Measurements from ENCODE around the gene GRIN2C. TPM values are rescaled to one million over a fixed set of nuclear protein-coding genes. Genes with fewer than 3 reads are reported as not detected.

The GRIN2C gene
- total RNA-seq, 2 donors from 2014 or later, result 27.6 to 34.4 TPM

DNA sequence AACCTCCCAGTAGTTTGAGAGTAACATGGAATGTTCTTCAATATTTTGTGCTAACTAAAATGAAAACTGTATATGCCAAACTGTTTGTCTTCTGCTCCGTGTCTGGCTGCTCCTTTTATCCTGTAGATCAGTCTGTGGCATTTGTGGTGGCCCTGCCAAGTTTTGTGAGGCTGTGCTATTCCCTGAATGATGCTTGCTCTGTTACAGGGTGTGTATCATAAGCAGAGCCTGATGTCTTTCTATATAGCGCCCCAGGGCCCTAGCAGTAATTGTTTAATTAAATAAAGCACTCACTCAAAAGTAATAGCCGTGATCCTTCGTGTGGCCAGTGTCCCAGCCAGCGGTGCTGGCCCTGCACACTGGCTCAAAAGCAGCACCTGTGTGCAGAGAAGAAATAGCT is 55.7 kb downstream of the GRIN2C start:
- Histone ChIP-seq H3K4me1 (no peaks in the 10 kb centered on the region), H3K4me3 (no peak overlapping the region), H3K27me3 (no peaks in the 10 kb centered on the region), H3K27ac (no peak overlapping the region), H3K36me3 (peaks cover 4% of the 10 kb centered on the region), H3K9me3 (no peaks in the 10 kb centered on the region)
- TF ChIP-seq, protein P1, sequence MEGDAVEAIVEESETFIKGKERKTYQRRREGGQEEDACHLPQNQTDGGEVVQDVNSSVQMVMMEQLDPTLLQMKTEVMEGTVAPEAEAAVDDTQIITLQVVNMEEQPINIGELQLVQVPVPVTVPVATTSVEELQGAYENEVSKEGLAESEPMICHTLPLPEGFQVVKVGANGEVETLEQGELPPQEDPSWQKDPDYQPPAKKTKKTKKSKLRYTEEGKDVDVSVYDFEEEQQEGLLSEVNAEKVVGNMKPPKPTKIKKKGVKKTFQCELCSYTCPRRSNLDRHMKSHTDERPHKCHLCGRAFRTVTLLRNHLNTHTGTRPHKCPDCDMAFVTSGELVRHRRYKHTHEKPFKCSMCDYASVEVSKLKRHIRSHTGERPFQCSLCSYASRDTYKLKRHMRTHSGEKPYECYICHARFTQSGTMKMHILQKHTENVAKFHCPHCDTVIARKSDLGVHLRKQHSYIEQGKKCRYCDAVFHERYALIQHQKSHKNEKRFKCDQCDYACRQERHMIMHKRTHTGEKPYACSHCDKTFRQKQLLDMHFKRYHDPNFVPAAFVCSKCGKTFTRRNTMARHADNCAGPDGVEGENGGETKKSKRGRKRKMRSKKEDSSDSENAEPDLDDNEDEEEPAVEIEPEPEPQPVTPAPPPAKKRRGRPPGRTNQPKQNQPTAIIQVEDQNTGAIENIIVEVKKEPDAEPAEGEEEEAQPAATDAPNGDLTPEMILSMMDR (IDR thresholded peaks at IDR 0.05), result no peak
- DNase-seq (ENCODE audit: low spot score), result no peak

DNA sequence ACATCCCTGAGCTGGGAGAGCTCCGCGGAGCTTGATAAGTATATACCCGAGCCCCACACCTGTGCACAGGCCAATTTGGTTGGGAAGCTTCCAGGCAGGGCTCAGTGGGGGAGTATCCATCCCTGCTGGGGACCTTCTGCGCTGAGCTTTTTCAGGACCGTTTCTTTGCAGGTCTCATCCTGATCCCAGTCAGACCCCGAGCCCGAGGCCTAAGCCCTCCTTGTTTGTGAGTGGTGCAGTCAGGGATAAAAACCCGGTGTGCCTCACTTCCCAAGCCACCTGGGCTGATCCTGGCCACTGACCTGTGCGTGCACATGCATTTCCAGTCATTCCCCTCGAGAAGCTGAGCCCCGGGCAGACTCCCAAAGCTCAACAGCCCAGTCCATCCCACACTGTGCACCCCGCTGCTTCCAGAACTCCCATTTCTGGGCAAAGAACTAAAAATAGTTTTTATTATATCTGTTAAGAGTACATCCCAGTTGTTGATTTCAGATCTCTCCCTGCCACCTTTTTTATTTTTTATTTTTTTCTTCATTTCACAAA is 56.2 kb downstream of the GRIN2C start:
- Histone ChIP-seq H3K4me1 (no peaks in the 10 kb centered on the region), H3K27me3 (no peaks in the 10 kb centered on the region), H3K9me3 (no peaks in the 10 kb centered on the region), H3K27ac (no peak overlapping the region), H3K4me3 (no peak overlapping the region), H3K36me3 (peaks cover 4% of the 10 kb centered on the region)
- TF ChIP-seq, protein P1 (IDR thresholded peaks at IDR 0.05), result no peak
- no peak for DNase-seq (ENCODE audit: low spot score)

DNA sequence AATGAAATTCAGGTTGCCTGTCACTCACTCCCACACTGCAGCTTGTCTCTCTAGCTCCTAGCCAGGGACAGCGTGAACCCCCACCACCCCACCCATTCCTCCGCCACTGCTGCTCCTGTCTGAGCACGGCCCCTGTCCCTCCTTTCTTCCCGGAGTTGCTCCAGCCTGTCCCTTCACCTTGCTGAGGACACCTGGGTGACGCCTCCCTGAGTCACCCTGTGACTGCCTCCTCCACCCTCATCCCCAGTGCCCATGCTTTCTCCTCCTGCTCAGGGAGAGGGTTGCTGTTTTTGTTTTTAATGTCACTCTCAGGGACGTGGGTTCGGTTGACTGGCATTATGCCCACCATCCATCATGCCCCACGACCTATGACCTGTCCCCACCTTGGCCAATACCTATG is 57.8 kb downstream of the GRIN2C start:
- no peak for DNase-seq (ENCODE audit: low spot score)
- no peaks in the 10 kb centered on the region for H3K27me3 ChIP-seq
- peaks cover 4% of the 10 kb centered on the region for H3K36me3 ChIP-seq

DNA sequence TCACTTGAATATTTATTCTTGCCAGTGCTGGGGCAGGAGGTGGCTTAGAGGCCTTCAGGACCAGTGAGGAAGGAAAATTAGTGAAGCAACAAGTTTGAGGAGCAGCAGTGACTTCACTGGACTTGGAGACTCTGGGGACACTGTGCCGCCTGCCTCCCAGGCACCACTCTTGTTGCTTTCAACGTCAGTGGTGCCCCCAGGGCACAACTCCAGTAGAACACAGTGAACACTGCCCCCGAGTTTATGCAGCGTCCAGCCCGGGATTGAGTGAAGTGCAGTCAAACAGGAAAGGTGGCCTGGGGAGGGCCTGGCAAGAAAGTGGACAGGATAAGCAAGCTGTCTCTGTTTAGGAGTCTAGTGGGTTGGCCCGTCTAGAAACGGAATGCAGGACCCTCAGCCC is 59.2 kb downstream of the GRIN2C start:
- Histone ChIP-seq H3K9me3 (no peaks in the 10 kb centered on the region), H3K27me3 (no peaks in the 10 kb centered on the region), H3K36me3 (peaks cover 8% of the 10 kb centered on the region), H3K4me1 (no peaks in the 10 kb centered on the region), H3K27ac (no peak overlapping the region), H3K4me3 (no peak overlapping the region)
- TF ChIP-seq, protein P1 (IDR thresholded peaks at IDR 0.05), result no peak
- no peak for DNase-seq (ENCODE audit: low spot score)

More for the DNA sequence above, 57.8 kb downstream of the GRIN2C start:
- H3K9me3 ChIP-seq, result no peaks in the 10 kb centered on the region
- no peak overlapping the region for H3K4me3 ChIP-seq
- no peaks in the 10 kb centered on the region for H3K4me1 ChIP-seq
- TF ChIP-seq, protein P1 (IDR thresholded peaks at IDR 0.05), result no peak
- H3K27ac ChIP-seq, result no peak overlapping the region

DNA sequence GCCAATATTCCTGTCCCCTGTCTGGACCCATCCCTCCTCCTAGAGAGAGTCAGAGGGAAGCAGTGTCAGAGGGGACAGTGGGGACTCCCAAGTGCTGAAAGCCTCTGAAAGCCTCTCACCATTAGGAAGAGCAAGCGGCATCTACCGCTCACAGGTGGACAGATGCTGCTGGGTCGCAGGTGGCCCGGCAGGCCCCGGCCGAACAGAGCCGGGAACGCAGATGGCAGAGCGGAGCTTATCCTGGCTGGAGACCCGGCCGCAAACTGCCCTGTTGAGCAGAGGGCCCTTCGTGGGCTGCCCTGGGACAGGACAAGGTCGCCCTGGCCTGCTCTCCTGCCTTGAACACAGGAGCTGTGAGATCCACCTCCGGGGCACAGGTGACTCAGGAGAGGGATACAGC is 60.6 kb downstream of the GRIN2C start:
- Histone ChIP-seq H3K27me3 (no peaks in the 10 kb centered on the region), H3K4me1 (no peaks in the 10 kb centered on the region), H3K27ac (no peak overlapping the region), H3K4me3 (no peak overlapping the region), H3K9me3 (no peaks in the 10 kb centered on the region), H3K36me3 (peaks cover 17% of the 10 kb centered on the region)
- DNase-seq (ENCODE audit: low spot score), result no peak
- TF ChIP-seq, protein P1 (IDR thresholded peaks at IDR 0.05), result no peak

DNA sequence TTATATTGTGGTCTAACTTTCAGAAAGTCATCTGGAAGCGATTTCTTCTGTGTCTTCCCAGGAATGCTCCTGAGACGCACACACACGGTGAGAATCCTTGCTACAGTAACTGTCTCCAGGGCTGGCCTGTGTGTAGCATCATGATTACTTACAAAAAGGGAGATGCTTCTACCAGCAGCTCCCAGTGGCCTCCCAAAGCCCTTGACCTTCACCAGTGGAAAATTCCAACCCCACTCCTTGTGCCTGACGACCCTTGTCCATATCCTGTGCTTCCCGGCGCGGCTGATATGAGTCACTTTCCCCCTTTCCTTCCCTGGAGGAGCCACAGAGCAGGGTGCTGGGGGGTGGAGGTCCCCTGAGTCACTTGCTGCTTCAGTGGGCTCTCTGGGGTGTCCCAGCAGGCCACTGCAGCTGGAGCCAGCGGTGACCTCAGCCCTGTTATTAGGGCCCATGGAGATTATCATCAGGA is 61.4 kb downstream of the GRIN2C start:
- no peaks in the 10 kb centered on the region for H3K9me3 ChIP-seq
- DNase-seq (ENCODE audit: low spot score), result no peak
- peaks cover 17% of the 10 kb centered on the region for H3K36me3 ChIP-seq
- no peaks in the 10 kb centered on the region for H3K27me3 ChIP-seq
- H3K27ac ChIP-seq, result no peak overlapping the region
- TF ChIP-seq, protein P1 (IDR thresholded peaks at IDR 0.05), result no peak
- H3K4me1 ChIP-seq, result no peaks in the 10 kb centered on the region
- H3K4me3 ChIP-seq, result no peak overlapping the region

Data from right atrium auricular region (tissue), 2 donors.